Thymus (tissue), 14 donors: ENCODE measurements around the gene MCL1. TPM values are rescaled to one million over a fixed set of nuclear protein-coding genes. Genes with fewer than 3 reads are reported as not detected.
"Not testable (repeated sequence)": the region's sequence is repeated elsewhere in the genome, so short reads cannot be mapped to it uniquely, and the experiment has no call there.

Experiments used
- DNase-seq, 9 donors: peaks; one replicate each; pipeline ENCODE4 v3.0.0-alpha.2; 2013; ENCODE audit warnings: low spot score in 9 of 9, low read depth in 6 of 9, missing footprints in 1 of 9
- H3K27ac ChIP-seq, 2 donors: one replicate each; pipeline ENCODE4 v1.5.1; 2013; ENCODE audit warnings: control low read depth in 1 of 2, low read depth in 1 of 2, low read length in 1 of 2, mild to moderate bottlenecking in 1 of 2, moderate library complexity in 1 of 2
- H3K27me3 ChIP-seq, 2 donors: one replicate each; pipeline ENCODE4 v1.5.1; 2013; ENCODE audit warnings: low read length in 1 of 2; ENCODE audit not compliant: control insufficient read depth in 2 of 2, insufficient read depth in 1 of 2
- H3K36me3 ChIP-seq, 2 donors: one replicate each; pipeline ENCODE4 v1.5.1; 2013; ENCODE audit warnings: low read length in 1 of 2, mild to moderate bottlenecking in 1 of 2, moderate library complexity in 1 of 2; ENCODE audit not compliant: control insufficient read depth in 2 of 2, insufficient read depth in 2 of 2
- H3K4me1 ChIP-seq, 2 donors: one replicate each; pipeline ENCODE4 v1.5.1; 2013; ENCODE audit warnings: low read length in 2 of 2; ENCODE audit not compliant: control insufficient read depth in 2 of 2, insufficient read depth in 2 of 2
- H3K4me3 ChIP-seq, 2 donors: one replicate each; pipeline ENCODE4 v1.5.1; 2013; ENCODE audit warnings: low read length in 2 of 2, control low read depth in 1 of 2, mild to moderate bottlenecking in 1 of 2
- H3K9me3 ChIP-seq, 2 donors: one replicate each; pipeline ENCODE4 v1.5.1; 2013; ENCODE audit warnings: low read length in 1 of 2, mild to moderate bottlenecking in 1 of 2; ENCODE audit not compliant: control insufficient read depth in 2 of 2, insufficient read depth in 1 of 2
- WGBS: extraction: QIAGEN DNeasy Blood & Tissue Kit; methylation state at CpG from one replicate; pipeline ENCODE4 v1.1.7; 2013; 5-methylcytosine and 5-hydroxymethylcytosine counted together
- long read RNA-seq, 10 donors: transcript quantifications; one replicate each; lab custom pipeline, GENCODE V29; 2026
- polyA plus RNA-seq: library from polyadenylated mRNA; stranded (reverse); fragments of 200-250 nt; gene quantifications from one replicate; pipeline ENCODE4 v1.2.3, GENCODE V29; 2013
- total RNA-seq: library from RNA; stranded (reverse); fragments of 120-200 nt; gene quantifications from one replicate; pipeline ENCODE4 v1.2.4, GENCODE V29; 2013
- donor health status: healthy.

Gene MCL1
- total RNA-seq, result 129 TPM
- 200 TPM for polyA plus RNA-seq
- long read RNA-seq, donor 1, transcript MCL1-202 (3 exons, 3,932 nt), result major isoform, 5 of 5 reads
- long read RNA-seq, donor 1, partial matches to known transcripts, result 0 of 5 reads
- long read RNA-seq, donor 1, other reads (novel, unspliced or antisense), result 0 of 5 reads
- long read RNA-seq, donor 2, transcript MCL1-202 (3 exons, 3,932 nt), result major isoform, 38 of 42 reads
- long read RNA-seq, donor 2, partial matches to known transcripts, result 0 of 42 reads
- long read RNA-seq, donor 2, other reads (novel, unspliced or antisense), result 0 of 42 reads
- long read RNA-seq, donor 3, transcript MCL1-202 (3 exons, 3,932 nt), result major isoform, 43 of 52 reads
- long read RNA-seq, donor 3, partial matches to known transcripts, result 5 of 52 reads
- long read RNA-seq, donor 3, other reads (novel, unspliced or antisense), result 0 of 52 reads
- long read RNA-seq, donor 4, transcript MCL1-202 (3 exons, 3,932 nt), result major isoform, 23 of 28 reads
- long read RNA-seq, donor 4, transcript MCL1-203 (2 exons, 1,099 nt), result minor isoform, 5 of 28 reads
- long read RNA-seq, donor 4, partial matches to known transcripts, result 0 of 28 reads
- long read RNA-seq, donor 4, other reads (novel, unspliced or antisense), result 0 of 28 reads
- long read RNA-seq, donor 5, transcript MCL1-202 (3 exons, 3,932 nt), result major isoform, 61 of 71 reads
- long read RNA-seq, donor 5, partial matches to known transcripts, result 5 of 71 reads
- long read RNA-seq, donor 5, other reads (novel, unspliced or antisense), result 0 of 71 reads
- long read RNA-seq, donor 6, transcript MCL1-202 (3 exons, 3,932 nt), result major isoform, 21 of 21 reads
- long read RNA-seq, donor 6, partial matches to known transcripts, result 0 of 21 reads
- long read RNA-seq, donor 6, other reads (novel, unspliced or antisense), result 0 of 21 reads
- long read RNA-seq, donor 7, transcript MCL1-202 (3 exons, 3,932 nt), result major isoform, 31 of 35 reads
- long read RNA-seq, donor 7, partial matches to known transcripts, result 0 of 35 reads
- long read RNA-seq, donor 7, other reads (novel, unspliced or antisense), result 0 of 35 reads
- long read RNA-seq, donor 8, transcript MCL1-202 (3 exons, 3,932 nt), result major isoform, 14 of 17 reads
- long read RNA-seq, donor 8, partial matches to known transcripts, result 0 of 17 reads
- long read RNA-seq, donor 8, other reads (novel, unspliced or antisense), result 0 of 17 reads
- long read RNA-seq, donor 9, transcript MCL1-202 (3 exons, 3,932 nt), result major isoform, 11 of 15 reads
- long read RNA-seq, donor 9, partial matches to known transcripts, result 0 of 15 reads
- long read RNA-seq, donor 9, other reads (novel, unspliced or antisense), result 0 of 15 reads
- long read RNA-seq, donor 10, transcript MCL1-202 (3 exons, 3,932 nt), result major isoform, 21 of 23 reads
- long read RNA-seq, donor 10, partial matches to known transcripts, result 0 of 23 reads
- long read RNA-seq, donor 10, other reads (novel, unspliced or antisense), result 0 of 23 reads

DNA sequence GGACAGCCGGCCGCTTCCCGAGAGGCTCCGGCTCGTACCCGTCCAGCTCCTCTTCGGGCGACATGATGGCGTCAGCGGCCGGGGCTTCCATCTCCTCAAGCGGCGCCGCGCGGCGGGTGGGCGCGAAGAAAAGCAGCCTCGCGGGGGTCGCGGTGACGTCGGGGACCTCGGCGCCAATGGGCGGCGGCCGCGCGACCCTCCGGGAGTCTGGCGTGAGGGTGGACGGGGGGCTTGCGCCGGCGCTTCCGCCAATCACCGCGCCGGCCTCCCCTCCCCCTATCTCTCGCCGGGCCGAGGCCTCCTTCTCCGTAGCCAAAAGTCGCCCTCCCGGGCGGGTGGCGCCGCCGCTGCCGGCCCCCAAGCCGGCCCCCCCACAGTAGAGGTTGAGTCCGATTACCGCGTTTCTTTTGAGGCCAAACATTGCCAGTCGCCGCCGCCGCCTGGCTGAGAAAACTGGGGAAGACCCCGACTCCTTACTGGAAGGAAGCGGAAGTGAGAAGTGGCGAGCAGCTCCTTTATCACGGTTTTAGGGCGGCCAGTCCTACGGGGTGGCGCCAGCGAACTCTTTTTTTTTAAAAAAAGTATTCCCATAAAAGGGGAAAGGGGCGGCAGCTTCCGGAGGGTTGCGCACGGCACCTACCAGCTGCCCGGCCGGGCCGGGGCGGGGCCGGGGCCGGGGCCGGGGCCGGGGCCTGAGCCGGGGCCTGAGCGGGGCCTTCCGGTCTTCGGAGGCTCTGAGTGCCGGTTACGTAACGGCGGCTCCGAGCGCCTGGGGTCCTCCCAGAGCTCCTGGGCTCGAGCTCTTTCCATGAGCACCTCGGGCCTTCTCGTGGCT is at the start of gene MCL1:
TSS of gene MCL1 (minus strand) at position 501 of the 835 bp plus-strand sequence. CDS start at position 421, 80 bp downstream.
- Histone ChIP-seq H3K9me3 (no peaks in the 10 kb centered on the region), H3K27me3 (no peaks in the 10 kb centered on the region), H3K4me1 (peaks cover 12 to 25% of the 10 kb centered on the region in 2 donors), H3K4me3 (peak within 1 kb of the TSS; percentile 99 to 100), H3K27ac (peak within 1 kb of the TSS; percentile 97 to 99), H3K36me3 (peaks cover 9 to 29% of the 10 kb centered on the region in 2 donors)
- under 1% methylated on average over 94 of the region's 94 CpGs for WGBS
- DNase-seq, result peak in 8 of 9 donors; percentile 64 to 93 (median 79)

DNA sequence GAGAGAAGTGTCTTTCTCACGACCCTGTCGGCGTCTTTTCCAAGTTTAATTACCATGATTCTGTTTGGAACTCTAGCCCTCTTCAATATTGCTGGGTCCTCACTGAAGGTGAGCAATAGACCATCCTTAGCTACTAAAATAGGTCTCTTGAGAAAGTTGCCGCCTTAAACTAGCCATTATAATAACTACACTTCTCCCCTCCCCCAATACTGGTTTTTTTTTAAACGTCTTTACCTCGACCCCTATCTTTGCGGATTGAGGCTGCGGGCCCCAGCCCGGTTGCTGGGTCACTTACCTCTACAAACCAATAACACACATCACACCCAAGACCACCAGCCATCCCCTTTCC is 49.3 kb upstream of the MCL1 start:
- Histone ChIP-seq H3K4me3 (peak overlapping the region; percentile 67 to 72), H3K4me1 (peaks cover 14 to 16% of the 10 kb centered on the region in 2 donors)

DNA sequence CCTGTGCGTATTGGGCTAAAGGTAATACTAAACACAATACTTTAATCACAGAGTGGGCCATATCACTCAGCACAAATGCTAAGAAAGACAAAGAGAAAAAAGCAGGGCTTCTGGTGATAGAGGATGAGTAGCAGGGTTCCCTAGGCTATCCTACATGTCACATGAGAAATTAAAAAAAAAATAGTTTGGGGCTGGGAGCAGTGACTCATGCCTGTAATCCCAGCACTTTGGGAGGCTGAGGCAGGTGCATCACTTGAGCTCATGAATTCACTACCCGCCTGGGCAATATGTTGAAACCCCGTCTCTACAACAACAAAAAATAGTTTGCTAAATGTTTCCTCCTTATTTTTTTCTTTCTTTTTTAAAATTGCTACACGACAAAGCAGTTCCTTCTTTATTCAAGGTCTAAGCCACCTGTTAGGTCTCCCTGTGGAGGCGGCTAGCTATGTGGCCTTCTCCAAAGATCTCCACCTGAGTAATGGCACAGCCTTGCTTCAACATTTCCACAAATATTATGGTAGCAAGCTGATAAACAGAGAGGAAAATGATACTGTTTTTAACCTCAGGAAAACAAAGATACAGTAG is 48.5 kb upstream of the MCL1 start:
- Histone ChIP-seq H3K4me3 (peak overlapping the region in 1 of 2 donors; percentile 72), H3K36me3 (peaks cover 35 to 47% of the 10 kb centered on the region in 2 donors), H3K27ac (no peak overlapping the region), H3K9me3 (no peaks in the 10 kb centered on the region), H3K27me3 (no peaks in the 10 kb centered on the region), H3K4me1 (peaks cover 14 to 16% of the 10 kb centered on the region in 2 donors)
- DNase-seq, result no peak
- 79% methylated on average over 5 of the region's 5 CpGs for WGBS

More for the DNA sequence above, 49.3 kb upstream of the MCL1 start:
- H3K9me3 ChIP-seq, result no peaks in the 10 kb centered on the region
- peaks cover 28 to 41% of the 10 kb centered on the region in 2 donors for H3K36me3 ChIP-seq
- H3K27me3 ChIP-seq, result no peaks in the 10 kb centered on the region
- DNase-seq, result no peak
- H3K27ac ChIP-seq, result peak overlapping the region; percentile 95 to 99
- under 1% methylated on average over 9 of the region's 9 CpGs for WGBS

DNA sequence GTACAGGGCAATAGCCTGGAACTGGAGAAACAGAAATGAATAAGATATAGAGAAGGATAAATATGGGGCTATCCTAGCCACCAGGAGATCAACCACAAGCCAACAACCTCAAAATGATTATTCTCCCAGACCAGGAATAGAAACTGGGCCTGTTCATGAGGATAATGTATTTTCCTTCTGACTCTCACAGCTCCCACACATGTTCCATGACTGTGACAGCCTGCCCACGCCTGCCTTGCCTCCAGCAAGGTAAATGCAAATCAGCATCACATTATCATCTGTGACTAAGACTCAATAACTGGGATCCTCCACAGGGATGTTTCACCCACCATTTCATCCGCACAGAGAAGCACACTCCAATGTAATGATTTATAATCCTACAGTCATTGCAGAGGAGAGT is 46.7 kb upstream of the MCL1 start:
- H3K4me3 ChIP-seq, result no peak overlapping the region
- H3K27ac ChIP-seq, result no peak overlapping the region
- H3K36me3 ChIP-seq, result peaks cover 36 to 63% of the 10 kb centered on the region in 2 donors
- H3K4me1 ChIP-seq, result peaks cover 14 to 22% of the 10 kb centered on the region in 2 donors
- no peaks in the 10 kb centered on the region for H3K9me3 ChIP-seq
- H3K27me3 ChIP-seq, result no peaks in the 10 kb centered on the region
- 94% methylated on average over 2 of the region's 2 CpGs for WGBS
- no peak for DNase-seq

DNA sequence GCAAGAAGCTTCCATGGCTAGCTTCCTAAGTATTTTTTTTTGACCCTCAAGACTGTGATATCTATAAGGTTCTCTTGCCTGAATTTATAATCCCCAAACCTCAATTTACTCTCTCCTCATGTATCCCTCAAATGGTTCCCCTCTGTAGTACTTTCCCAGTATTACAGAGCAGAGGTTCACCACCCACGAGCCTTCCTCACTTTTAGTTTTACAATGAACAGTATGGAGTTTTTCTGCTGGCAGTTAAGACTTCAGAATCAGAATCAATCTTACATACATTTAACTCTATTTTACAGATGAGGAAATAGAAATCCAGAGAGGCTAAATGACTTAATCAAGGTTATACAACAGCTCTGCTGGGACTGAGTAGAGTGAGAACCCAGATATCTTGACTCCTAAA is 45.1 kb upstream of the MCL1 start:
- WGBS, result 93% methylated on average over 1 of the region's 1 CpG

DNA sequence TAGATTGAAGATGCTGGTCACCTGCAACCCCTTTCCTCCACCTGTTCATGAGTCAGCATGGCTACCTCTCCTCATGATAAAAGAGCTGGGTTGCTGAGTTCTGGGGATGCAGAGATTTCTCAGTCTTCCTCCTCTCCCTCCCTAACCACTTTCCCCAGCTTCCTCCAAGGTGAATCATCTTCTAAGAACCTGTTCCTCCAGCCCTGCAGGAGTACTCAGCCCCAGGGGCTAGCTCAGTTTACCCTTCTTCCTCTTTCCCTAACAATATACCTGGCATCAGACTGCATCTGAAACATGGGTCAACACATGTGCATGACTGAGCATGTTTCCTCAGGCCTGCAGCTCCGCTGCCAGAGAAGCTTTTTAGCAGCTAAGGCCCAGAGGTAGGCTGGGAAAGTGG is 44.7 kb upstream of the MCL1 start:
- not testable (repeated sequence) for H3K4me3 ChIP-seq, H3K27ac ChIP-seq, H3K27me3 ChIP-seq, H3K9me3 ChIP-seq, DNase-seq
- WGBS, result 97% methylated on average over 1 of the region's 1 CpG
- Histone ChIP-seq H3K4me1 (peaks cover 9 to 16% of the 10 kb centered on the region in 2 donors), H3K36me3 (peaks cover 45 to 82% of the 10 kb centered on the region in 2 donors)

More for the DNA sequence above, 45.1 kb upstream of the MCL1 start:
- Histone ChIP-seq H3K4me1 (peaks cover 9 to 16% of the 10 kb centered on the region in 2 donors), H3K36me3 (peaks cover 45 to 78% of the 10 kb centered on the region in 2 donors)
- H3K9me3 ChIP-seq, H3K27me3 ChIP-seq, DNase-seq, H3K27ac ChIP-seq, H3K4me3 ChIP-seq: not testable (repeated sequence)

DNA sequence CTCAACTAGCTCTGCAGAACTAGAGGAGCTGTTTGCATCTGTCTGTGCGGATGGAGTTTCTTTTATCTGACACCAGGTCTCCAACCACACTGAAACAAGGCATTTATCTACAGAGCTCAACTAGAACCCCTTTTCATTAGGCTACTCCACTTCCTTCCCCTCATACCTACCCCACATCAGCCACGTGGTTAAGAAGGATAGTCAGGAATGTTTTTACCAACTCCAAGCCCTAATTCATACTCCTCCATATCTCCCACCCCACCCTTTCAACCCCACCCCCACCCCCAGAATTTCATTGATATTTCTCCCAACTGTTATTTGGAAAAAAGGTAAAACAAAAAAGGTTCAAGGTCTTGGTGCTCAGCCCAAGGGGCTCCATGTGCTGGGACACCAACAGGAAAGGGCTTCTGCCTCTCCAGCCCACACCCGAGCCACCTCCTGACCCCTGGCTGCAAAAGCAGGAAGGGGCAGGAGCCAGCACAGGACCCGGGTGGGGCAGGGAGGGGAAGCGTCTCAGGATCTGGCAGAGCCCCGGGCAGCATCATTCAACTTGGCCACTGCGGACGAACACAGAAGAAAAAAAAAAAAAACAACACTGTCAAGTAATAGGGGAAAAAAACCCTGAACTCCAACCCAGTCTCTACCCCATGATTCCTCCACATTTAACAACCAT is 43.0 kb upstream of the MCL1 start:
- Histone ChIP-seq H3K4me3 (no peak overlapping the region), H3K9me3 (no peaks in the 10 kb centered on the region), H3K4me1 (peaks cover 0 to 5% of the 10 kb centered on the region in 2 donors), H3K27ac (peak overlapping the region in 1 of 2 donors; percentile 56), H3K36me3 (peaks cover 52 to 91% of the 10 kb centered on the region in 2 donors), H3K27me3 (no peaks in the 10 kb centered on the region)
- WGBS, result 81% methylated on average over 8 of the region's 8 CpGs
- DNase-seq, result no peak
